CD4-positive, CD25-positive, alpha-beta regulatory T cell (primary cell): ENCODE measurements around the gene C10orf90. TPM values are rescaled to one million over a fixed set of nuclear protein-coding genes. Genes with fewer than 3 reads are reported as not detected.

Experiments
- ATAC-seq, 2 donors: fragments of 150-1000 bp; cut with Tn5 transposase; one replicate each; pipeline ENCODE4 v1.10.0; 2021; ENCODE audit warnings: low read depth in 2 of 2, moderate number of reproducible peaks in 2 of 2, moderate library complexity in 1 of 2
- DNase-seq, 3 donors: peaks; one replicate each; pipeline versions ENCODE4 v3.0.0 to v3.0.0-alpha.2; 2012 to 2022; ENCODE audit warnings: mixed read lengths in 1 of 3
- H3K27ac ChIP-seq: one replicate; pipeline ENCODE4 v1.7.0; 2013; ENCODE audit warnings: mild to moderate bottlenecking, low read length; ENCODE audit not compliant: insufficient read depth, poor library complexity, severe bottlenecking
- H3K27me3 ChIP-seq: one replicate; pipeline ENCODE4 v1.7.0; 2013; ENCODE audit warnings: low read length; ENCODE audit not compliant: control insufficient read depth, insufficient read depth
- H3K36me3 ChIP-seq: one replicate; pipeline ENCODE4 v1.7.0; 2013; ENCODE audit warnings: mild to moderate bottlenecking, low read length, moderate library complexity; ENCODE audit not compliant: control insufficient read depth, insufficient read depth
- H3K4me1 ChIP-seq: 2 replicates; pipeline ENCODE4 v1.7.0; 2013; ENCODE audit warnings: mild to moderate bottlenecking, low read length; ENCODE audit not compliant: insufficient read depth, control insufficient read depth, poor library complexity, severe bottlenecking
- H3K4me3 ChIP-seq: one replicate; pipeline ENCODE4 v1.7.0; 2013; ENCODE audit warnings: low read depth, mild to moderate bottlenecking, low read length, moderate library complexity
- H3K9me3 ChIP-seq, 2 experiments: 1 replicate in 1 of 2; 2 replicates in 1 of 2; pipeline ENCODE4 v1.7.0; 2013; ENCODE audit warnings: low read length in 2 of 2, mild to moderate bottlenecking in 1 of 2, moderate library complexity in 1 of 2; ENCODE audit not compliant: control insufficient read depth in 2 of 2
- H3K27ac Mint-ChIP-seq, 3 donors: one replicate each; pipeline ENCODE4 v1.8.0; 2020 to 2022; ENCODE audit warnings: mild to moderate bottlenecking in 3 of 3, mixed read lengths in 3 of 3, moderate library complexity in 2 of 3
- H3K27me3 Mint-ChIP-seq: one replicate; pipeline ENCODE4 v1.8.0; 2022; ENCODE audit warnings: mild to moderate bottlenecking, mixed read lengths
- H3K36me3 Mint-ChIP-seq: one replicate; pipeline ENCODE4 v1.8.0; 2020; ENCODE audit warnings: mixed read lengths
- H3K4me1 Mint-ChIP-seq, 4 donors: one replicate each; pipeline ENCODE4 v1.8.0; 2020 to 2022; ENCODE audit warnings: mixed read lengths in 4 of 4, mild to moderate bottlenecking in 1 of 4
- H3K4me3 Mint-ChIP-seq, 4 donors: one replicate each; pipeline ENCODE4 v1.8.0; 2020 to 2022; ENCODE audit warnings: mild to moderate bottlenecking in 4 of 4, mixed read lengths in 4 of 4, moderate library complexity in 3 of 4
- H3K9me3 Mint-ChIP-seq, 7 donors: one replicate each; pipeline ENCODE4 v1.8.0; 2020 to 2022; ENCODE audit warnings: mixed read lengths in 7 of 7, mild to moderate bottlenecking in 3 of 7, moderate library complexity in 2 of 7
- polyA plus RNA-seq, 4 donors: library from polyadenylated mRNA; unstranded; fragments of 300-500 nt; fragmentation: Illumina TruSeq; gene quantifications; one replicate each; pipeline ENCODE4 v1.2.3, GENCODE V29; 2021
- total RNA-seq: library from RNA; stranded (reverse); gene quantifications from one replicate; pipeline ENCODE4 v1.2.3, GENCODE V29; 2022

C10orf90 gene
- total and polyA plus RNA-seq, 5 donors from 2014 or later, result not detected

- Mint-ChIP-seq H3K9me3 (peaks cover 0 to 9% (median 0%) of the 10 kb centered on the region in 7 donors), H3K27me3 (peaks cover 4% of the 10 kb centered on the region), H3K27ac (no peak overlapping the region), H3K4me3 (no peak overlapping the region), H3K36me3 (no peaks in the 10 kb centered on the region), H3K4me1 (peaks cover 0 to 1% (median 0%) of the 10 kb centered on the region in 4 donors)
- no peak overlapping the region for H3K27ac ChIP-seq
- H3K4me1 ChIP-seq, result no peaks in the 10 kb centered on the region
- H3K36me3 ChIP-seq, result no peaks in the 10 kb centered on the region
- ATAC-seq (no peak), DNase-seq (no peak)
- no peak overlapping the region for H3K4me3 ChIP-seq
- H3K27me3 ChIP-seq, result no peaks in the 10 kb centered on the region
- H3K9me3 ChIP-seq, result no peaks in the 10 kb centered on the region
Observed at GRCh38 chr10:126565871-126566270, 104.6 kb downstream of the C10orf90 start.

- no peak for ATAC-seq
- Histone ChIP-seq H3K9me3 (no peaks in the 10 kb centered on the region), H3K4me3 (no peak overlapping the region), H3K4me1 (no peaks in the 10 kb centered on the region), H3K36me3 (no peaks in the 10 kb centered on the region), H3K27me3 (no peaks in the 10 kb centered on the region), H3K27ac (no peak overlapping the region)
- H3K27ac Mint-ChIP-seq, result no peak overlapping the region
- DNase-seq, result no peak
- H3K4me3 Mint-ChIP-seq, result no peak overlapping the region
- peaks cover 0 to 1% (median 0%) of the 10 kb centered on the region in 4 donors for H3K4me1 Mint-ChIP-seq
- peaks cover 0 to 9% (median 0%) of the 10 kb centered on the region in 7 donors for H3K9me3 Mint-ChIP-seq
- H3K27me3 Mint-ChIP-seq, result peaks cover 4% of the 10 kb centered on the region
- no peaks in the 10 kb centered on the region for H3K36me3 Mint-ChIP-seq
Observed at GRCh38 chr10:126565441-126565840, 105.1 kb downstream of the C10orf90 start.

- Mint-ChIP-seq H3K27ac (no peak overlapping the region), H3K4me3 (no peak overlapping the region), H3K4me1 (peaks cover 0 to 1% (median 0%) of the 10 kb centered on the region in 4 donors), H3K9me3 (peaks cover 0 to 9% (median 0%) of the 10 kb centered on the region in 7 donors), H3K36me3 (no peaks in the 10 kb centered on the region), H3K27me3 (peaks cover 4% of the 10 kb centered on the region)
- H3K4me3 ChIP-seq, result no peak overlapping the region
- no peaks in the 10 kb centered on the region for H3K9me3 ChIP-seq
- no peak overlapping the region for H3K27ac ChIP-seq
- no peak for DNase-seq
- no peaks in the 10 kb centered on the region for H3K4me1 ChIP-seq
- H3K36me3 ChIP-seq, result no peaks in the 10 kb centered on the region
- no peak for ATAC-seq
- no peaks in the 10 kb centered on the region for H3K27me3 ChIP-seq
Observed at GRCh38 chr10:126564326-126564888, 106.1 kb downstream of the C10orf90 start.

- Mint-ChIP-seq H3K9me3 (peaks cover 0 to 6% (median 0%) of the 10 kb centered on the region in 7 donors), H3K27ac (no peak overlapping the region), H3K36me3 (no peaks in the 10 kb centered on the region), H3K4me1 (peaks cover 0 to 1% (median 0%) of the 10 kb centered on the region in 4 donors), H3K27me3 (peaks cover 6% of the 10 kb centered on the region), H3K4me3 (no peak overlapping the region)
- Histone ChIP-seq H3K27me3 (no peaks in the 10 kb centered on the region), H3K4me1 (no peaks in the 10 kb centered on the region), H3K4me3 (no peak overlapping the region), H3K27ac (no peak overlapping the region), H3K9me3 (no peaks in the 10 kb centered on the region), H3K36me3 (no peaks in the 10 kb centered on the region)
- ATAC-seq (no peak), DNase-seq (no peak)
Observed at GRCh38 chr10:126563361-126563760, 107.1 kb downstream of the C10orf90 start.

GRCh38 chr10:126561921-126562680 is 108.4 kb downstream of the C10orf90 start:
- no peaks in the 10 kb centered on the region for H3K9me3 ChIP-seq
- no peak overlapping the region for H3K4me3 Mint-ChIP-seq
- no peak overlapping the region for H3K27ac ChIP-seq
- no peaks in the 10 kb centered on the region for H3K36me3 Mint-ChIP-seq
- no peak overlapping the region for H3K27ac Mint-ChIP-seq
- H3K36me3 ChIP-seq, result no peaks in the 10 kb centered on the region
- H3K4me1 ChIP-seq, result no peaks in the 10 kb centered on the region
- peaks cover 0 to 1% (median 0%) of the 10 kb centered on the region in 4 donors for H3K4me1 Mint-ChIP-seq
- ATAC-seq (no peak), DNase-seq (no peak)
- H3K27me3 ChIP-seq, result no peaks in the 10 kb centered on the region
- H3K9me3 Mint-ChIP-seq, result peaks cover 0 to 6% (median 4%) of the 10 kb centered on the region in 7 donors
- peaks cover 4% of the 10 kb centered on the region for H3K27me3 Mint-ChIP-seq
- H3K4me3 ChIP-seq, result no peak overlapping the region

GRCh38 chr10:126561294-126561920 is 109.1 kb downstream of the C10orf90 start:
- Mint-ChIP-seq H3K36me3 (no peaks in the 10 kb centered on the region), H3K9me3 (peaks cover 0 to 6% (median under 1%) of the 10 kb centered on the region in 7 donors), H3K27ac (no peak overlapping the region), H3K4me3 (no peak overlapping the region), H3K27me3 (peaks cover 4% of the 10 kb centered on the region), H3K4me1 (peaks cover 0 to 1% (median 0%) of the 10 kb centered on the region in 4 donors)
- Histone ChIP-seq H3K27ac (no peak overlapping the region), H3K4me3 (no peak overlapping the region), H3K27me3 (no peaks in the 10 kb centered on the region), H3K4me1 (no peaks in the 10 kb centered on the region), H3K36me3 (no peaks in the 10 kb centered on the region), H3K9me3 (no peaks in the 10 kb centered on the region)
- no peak for DNase-seq
- no peak for ATAC-seq

GRCh38 chr10:126558881-126559280 is 111.6 kb downstream of the C10orf90 start:
- ATAC-seq (no peak), DNase-seq (no peak)
- H3K27ac ChIP-seq, result no peak overlapping the region
- H3K4me3 ChIP-seq, result no peak overlapping the region
- Mint-ChIP-seq H3K27me3 (peaks cover 4% of the 10 kb centered on the region), H3K4me3 (no peak overlapping the region), H3K9me3 (peaks cover 0 to 4% (median 0%) of the 10 kb centered on the region in 7 donors), H3K36me3 (no peaks in the 10 kb centered on the region), H3K4me1 (no peaks in the 10 kb centered on the region), H3K27ac (no peak overlapping the region)
- no peaks in the 10 kb centered on the region for H3K4me1 ChIP-seq
- H3K27me3 ChIP-seq, result no peaks in the 10 kb centered on the region
- H3K9me3 ChIP-seq, result no peaks in the 10 kb centered on the region
- no peaks in the 10 kb centered on the region for H3K36me3 ChIP-seq
